HG02763 (cell line): ENCODE data around the gene PARVB.
"Not testable (repeated sequence)": the region's sequence is repeated elsewhere in the genome, so short reads cannot be mapped to it uniquely, and the experiment has no call there.

Source experiments
- ATAC-seq: cut with Tn5 transposase; IDR thresholded peaks from one replicate; pipeline ENCODE4 v1.9.1; 2021; ENCODE audit warnings: mild to moderate bottlenecking, moderate library complexity; ENCODE audit not compliant: unreplicated experiment

Gene PARVB

GRCh38 chr22:43996981-43997265 is 27.2 kb upstream of the PARVB start:
- no peak for ATAC-seq

- ATAC-seq, result no peak
Observed at GRCh38 chr22:43998679-43999264, 25.3 kb upstream of the PARVB start.

DNA sequence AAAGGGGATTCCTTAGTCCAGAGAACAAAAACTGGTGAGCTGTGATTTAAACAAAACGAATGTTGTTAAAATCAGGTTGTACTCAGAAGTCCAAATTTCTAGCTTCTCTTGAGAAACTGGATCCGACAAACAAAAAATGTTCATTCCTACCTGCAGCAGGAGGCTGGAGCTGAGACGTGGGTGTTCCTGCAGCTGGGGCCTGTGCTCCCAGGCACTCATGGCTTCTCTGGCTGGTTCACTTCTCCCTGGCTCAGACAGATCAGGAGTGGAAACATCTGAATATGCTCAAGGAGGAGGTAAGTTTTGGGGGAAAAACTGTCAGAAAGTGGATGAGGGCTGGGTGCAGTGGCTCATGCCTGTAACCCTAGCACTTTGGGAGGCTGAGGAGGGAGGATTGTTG is 24.7 kb upstream of the PARVB start:
- ATAC-seq, result no peak

- ATAC-seq, result no peak
Observed at GRCh38 chr22:44000123-44000522, 24.0 kb upstream of the PARVB start.

GRCh38 chr22:44001521-44001920 is 22.6 kb upstream of the PARVB start:
- no peak for ATAC-seq

GRCh38 chr22:44002324-44002723 is 21.8 kb upstream of the PARVB start:
- ATAC-seq, result no peak

DNA sequence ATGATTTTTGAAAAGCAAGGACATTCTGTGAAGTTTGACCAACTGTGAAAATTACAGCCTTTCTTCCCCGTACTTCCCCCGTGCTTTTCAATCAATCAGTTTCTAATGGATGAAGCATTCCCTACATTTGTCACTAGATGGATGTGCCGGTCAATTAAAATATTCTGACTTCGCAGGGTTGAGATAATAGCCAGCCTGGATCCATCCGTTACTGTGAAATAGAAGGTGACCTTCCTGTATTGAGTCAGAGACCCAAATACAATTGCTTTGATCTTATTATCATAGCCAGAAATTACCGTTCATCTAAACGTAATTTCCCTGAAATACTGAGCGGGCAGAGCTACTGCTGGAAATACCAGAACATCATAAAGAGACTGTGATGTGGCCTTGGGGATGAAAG is 21.1 kb upstream of the PARVB start:
- ATAC-seq, result no peak

- ATAC-seq, result no peak
Observed at GRCh38 chr22:44003405-44004103, 20.5 kb upstream of the PARVB start.

- no peak for ATAC-seq
Observed at GRCh38 chr22:44004104-44004460, 20.0 kb upstream of the PARVB start.

DNA sequence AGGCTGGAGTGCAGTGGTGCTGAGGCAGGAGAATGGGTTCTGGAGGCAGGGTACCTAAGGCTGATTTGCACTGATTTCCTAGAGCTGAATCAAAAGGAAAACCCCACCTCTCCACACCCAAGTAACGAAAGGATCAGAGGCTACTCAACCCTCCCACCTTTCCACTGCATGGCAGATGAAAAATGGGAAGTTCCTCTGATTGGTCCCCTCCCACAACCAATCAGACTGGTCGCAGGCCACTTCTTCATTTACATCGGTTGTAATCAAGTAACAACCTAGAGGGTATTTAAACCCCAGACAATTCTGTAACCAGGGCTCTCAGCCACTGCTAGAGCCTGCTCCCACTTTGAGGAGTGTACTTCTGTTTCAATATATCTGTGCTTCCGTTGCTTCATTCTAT is 18.6 kb upstream of the PARVB start:
- ATAC-seq, result no peak

DNA sequence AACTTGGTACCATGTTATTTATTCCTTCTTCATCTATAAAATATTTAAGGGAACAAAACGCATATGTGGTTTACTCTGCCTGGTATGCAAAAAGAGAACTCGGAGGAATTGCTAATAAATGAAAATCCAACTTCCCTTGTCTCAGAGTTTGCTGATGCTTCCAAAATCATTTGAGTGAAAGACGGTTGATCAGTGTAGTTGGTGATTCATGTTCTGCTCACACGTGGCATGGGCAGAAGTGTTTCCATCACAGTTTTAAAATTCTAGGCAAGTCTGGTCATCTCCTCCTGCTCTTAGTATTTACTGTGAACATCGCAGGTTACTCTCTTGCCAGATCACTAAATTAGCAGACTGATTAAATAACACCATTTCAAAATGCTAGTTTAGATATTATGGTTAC is 11.9 kb upstream of the PARVB start:
- ATAC-seq, result no peak

DNA sequence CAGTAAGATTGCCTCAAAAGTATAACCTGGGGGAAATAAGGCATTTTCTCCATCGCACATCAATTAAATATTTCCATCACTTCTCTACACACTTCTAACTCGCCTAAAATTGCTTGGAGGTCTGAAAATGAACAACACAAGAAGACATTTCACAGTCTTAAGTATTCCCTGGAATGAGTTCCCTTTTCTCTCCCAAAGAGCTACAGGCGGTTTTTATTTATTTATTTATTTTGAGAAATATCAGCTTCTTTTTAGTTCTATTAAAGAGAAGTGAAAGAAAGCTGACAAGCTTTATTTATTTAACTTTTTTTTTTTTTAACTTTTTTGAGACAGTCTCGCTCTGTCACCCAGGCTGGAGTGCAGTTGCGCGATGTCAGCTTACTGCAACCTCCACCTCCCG is 11.5 kb upstream of the PARVB start:
- no peak for ATAC-seq

- no peak for ATAC-seq
Observed at GRCh38 chr22:44014241-44014640, 9.9 kb upstream of the PARVB start.

GRCh38 chr22:44016586-44016985 is 7.5 kb upstream of the PARVB start:
- ATAC-seq, result not testable (repeated sequence)

DNA sequence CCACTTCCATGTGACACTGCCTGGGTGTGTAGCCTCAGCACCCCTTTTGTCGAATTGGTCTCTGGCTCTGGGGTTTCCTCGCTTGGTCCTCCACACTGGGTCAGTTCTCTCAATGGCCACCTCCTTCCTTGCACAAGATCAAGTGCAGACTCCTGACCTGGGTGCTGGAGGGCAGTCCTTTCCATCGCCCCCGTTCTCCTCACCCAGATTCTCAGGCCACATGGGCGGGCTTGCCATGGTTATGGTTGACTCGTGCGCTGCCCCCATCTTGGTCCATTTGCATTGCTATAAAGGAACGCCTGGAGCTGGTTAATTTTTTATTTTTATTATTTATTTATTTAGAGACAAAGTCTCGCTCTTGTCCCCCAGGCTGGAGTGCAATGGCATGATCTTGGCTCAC is 5.5 kb upstream of the PARVB start:
- ATAC-seq, result no peak

GRCh38 chr22:44019416-44019815 is 4.7 kb upstream of the PARVB start:
- ATAC-seq, result no peak

GRCh38 chr22:44019846-44020245 is 4.3 kb upstream of the PARVB start:
- ATAC-seq, result no peak

DNA sequence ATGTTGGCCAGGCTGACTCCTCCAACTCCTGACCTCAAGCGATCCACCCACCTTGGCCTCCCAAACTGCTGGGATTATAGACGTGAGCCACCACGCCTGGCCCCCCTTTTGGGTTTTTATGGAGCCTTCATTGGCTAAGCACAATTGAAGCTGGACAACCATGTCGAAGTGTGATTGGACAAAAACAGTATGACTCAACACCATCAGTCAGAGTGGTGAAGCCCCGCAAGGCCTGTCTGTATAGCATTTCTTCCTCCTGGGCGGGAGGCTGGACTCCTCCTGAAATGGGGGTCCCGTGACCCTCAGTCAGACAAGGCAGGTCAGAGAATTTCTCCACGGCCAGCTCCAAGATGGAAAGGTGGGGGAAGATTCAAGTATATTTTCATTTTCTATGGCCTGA is 3.1 kb upstream of the PARVB start:
- no peak for ATAC-seq

- no peak for ATAC-seq
Observed at GRCh38 chr22:44023404-44024287, 456 bp upstream of the PARVB start.

DNA sequence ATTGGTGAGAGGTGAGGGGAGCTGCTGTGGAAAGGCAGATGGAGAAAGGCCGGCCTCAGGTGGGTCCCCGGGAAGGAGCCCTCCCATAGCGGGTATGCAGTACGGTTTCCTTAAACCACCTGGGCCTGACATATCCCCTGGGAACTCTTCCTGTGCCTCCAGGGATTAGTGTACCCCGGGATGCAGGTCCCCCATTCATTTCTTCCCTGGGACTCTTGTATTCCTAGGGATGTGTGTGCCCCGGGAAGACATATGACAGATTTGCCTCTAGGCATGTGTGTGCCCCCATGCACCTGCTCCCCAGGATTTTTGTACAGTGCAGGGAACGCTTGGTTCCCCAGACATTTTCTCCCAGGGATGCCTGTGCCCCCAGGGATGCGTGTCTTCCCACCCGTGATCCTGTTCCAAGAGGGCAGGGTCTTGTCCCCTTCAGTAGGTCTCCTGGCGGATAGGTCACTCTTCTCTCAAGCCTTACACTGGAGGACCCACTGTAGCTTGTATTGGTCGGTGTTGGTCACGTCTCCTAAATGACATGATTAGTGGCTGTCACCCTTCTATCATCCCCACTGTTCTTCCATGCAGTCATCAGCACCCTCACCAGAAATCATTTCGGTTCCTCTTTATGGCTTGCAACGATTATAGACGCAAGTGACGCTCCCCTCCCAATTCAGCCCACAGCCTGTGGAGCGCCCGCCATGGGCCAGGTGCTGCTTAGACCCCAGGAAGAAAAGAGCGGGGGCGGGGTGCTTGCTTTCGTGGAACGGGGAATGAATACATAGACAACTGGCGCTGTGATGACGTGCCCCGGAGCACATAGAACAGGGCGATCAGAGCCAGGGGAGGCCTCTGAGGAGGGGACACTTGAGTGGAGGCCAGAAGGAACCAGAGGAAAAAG is 1.3 kb downstream of the PARVB start:
- ATAC-seq, result peak; percentile 52

DNA sequence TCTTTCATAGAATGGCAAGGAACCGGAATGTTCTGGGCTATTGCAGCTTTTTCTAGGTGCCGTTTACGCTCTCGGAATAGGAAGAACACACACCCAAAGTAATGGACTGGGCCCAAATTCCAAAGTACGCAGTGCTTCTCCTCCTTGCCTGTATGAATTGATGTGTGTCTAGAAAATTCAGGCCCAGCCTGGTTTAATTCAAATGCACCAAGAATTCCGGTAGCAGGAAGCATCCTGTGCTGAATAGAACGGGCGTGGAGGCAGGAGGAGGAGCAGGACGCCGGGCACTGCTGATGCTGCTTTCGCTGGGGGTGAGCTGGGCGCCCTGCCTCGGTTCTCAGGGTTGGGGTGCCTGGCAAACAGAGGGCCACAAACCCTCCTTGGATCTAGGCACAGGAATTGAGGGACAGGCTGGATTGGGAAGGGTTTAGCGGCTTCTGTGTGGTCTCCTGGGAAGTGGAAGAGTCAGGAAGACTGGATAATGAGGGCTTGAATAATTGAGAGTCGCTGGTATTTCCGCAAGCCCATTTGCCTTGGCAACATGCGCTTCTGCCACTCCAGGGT is 2.0 kb downstream of the PARVB start:
- no peak for ATAC-seq
